Sciatic nerve (tissue), 2 donors: Measurements from ENCODE around the gene NFYC. TPM values are rescaled to one million over a fixed set of nuclear protein-coding genes. Genes with fewer than 3 reads are reported as not detected.
A peak's percentile ranks its signal among the peaks of the same experiment; 100 is the strongest.

ENCODE experiments used
- ATAC-seq: fragments of 200-7000 bp; cut with Tn5 transposase; one replicate; pipeline ENCODE4 v1.9.1; 2020; ENCODE audit warnings: mild to moderate bottlenecking, moderate library complexity
- DNase-seq: peaks from one replicate; pipeline ENCODE4 v3.0.0-alpha.2; 2020; ENCODE audit warnings: low spot score
- intact Hi-C: fragments of 100-400 bp; cut with DNase I; formaldehyde crosslinking; loops from one replicate; pipeline ENCODE4 v1.14.2; 2022
- total RNA-seq: library from RNA; stranded (reverse); fragmentation: NEBNext Ultra II Directional; extraction: Animal tissue kit (Norgen Biotek cat#: 25700); gene quantifications from one replicate; pipeline ENCODE4 v1.2.1, GENCODE V29; 2021
- donor health status: DM: no; HTN: no; CAD: no.
- donor health status: DM: no; HTN: no; CAD: no.

NFYC gene
- total RNA-seq, 1 donor from 2014 or later: 46.7 TPM

DNA sequence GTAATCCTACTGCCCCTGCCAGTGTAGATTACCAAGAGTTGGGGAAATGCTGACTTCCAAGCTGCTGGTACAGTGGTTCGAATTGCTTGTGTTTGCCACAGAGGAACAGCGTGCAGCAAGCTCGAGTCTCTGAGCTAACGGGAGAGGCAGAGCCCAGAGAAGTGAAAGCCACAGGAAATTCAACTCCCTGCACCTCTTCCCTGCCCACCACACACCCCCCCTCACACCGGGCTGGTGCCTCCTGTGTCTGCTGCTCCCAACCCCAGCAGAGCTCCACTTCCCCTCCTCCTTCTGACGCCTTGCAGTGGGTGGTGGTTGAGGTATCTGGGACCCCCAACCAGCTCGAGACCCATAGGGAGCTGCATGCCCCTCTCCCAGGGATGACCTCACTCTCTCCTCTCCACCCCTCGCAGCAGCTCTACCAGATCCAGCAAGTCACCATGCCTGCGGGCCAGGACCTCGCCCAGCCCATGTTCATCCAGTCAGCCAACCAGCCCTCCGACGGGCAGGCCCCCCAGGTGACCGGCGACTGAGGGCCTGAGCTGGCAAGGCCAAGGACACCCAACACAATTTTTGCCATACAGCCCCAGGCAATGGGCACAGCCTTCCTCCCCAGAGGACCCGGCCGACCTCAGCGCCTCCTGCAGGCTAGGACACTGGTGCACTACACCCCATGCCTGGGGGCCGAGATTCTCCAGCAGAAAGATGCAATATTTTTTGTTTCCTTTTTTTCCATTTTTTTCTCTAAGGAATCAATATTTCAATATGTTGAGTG is 79.0 kb downstream of the NFYC start:
- no peak for DNase-seq
- no peak for ATAC-seq
- intact Hi-C loops: loop anchor here (10.0 kb wide), 1 partner anchor 84 kb away; no protein-coding TSS in a partner anchor

DNA sequence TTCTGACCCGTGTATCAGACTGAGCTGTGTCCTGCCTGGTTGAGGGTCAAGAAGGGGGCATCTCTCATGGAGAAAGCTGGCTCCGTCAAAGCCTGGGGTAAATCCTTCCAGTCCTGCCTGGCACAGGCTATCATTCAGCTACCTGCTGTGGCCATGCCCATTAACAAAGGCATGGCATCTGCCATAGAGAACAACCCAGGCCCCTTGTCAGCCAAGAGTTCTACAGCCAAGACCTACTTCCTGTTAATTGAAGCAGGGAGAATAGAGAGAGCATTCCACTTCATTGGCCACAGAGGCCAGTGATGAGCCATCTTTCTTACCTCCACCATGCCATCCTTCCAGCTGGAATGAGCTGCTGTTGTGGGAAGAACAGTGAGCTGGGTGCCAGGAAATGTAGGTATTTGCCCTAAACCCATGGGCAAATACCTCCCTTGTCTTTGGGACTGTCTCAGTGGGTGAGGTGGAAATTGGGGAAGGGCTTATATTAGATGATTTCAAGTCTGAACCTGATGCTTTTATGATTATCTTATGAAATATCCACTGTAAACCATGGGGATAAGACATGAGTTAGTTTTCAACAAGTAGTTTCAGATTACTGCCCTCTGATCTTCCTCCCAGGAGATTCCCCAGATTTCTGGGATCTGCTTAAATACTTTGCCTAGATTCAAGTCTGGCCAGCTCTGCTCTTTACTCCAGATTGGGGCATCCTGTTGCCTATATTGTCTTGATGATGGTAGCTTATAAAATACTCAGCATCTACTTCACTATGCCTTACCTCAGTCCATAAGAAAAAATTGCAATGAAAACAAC is 80.8 kb downstream of the NFYC start:
- intact Hi-C loops: loop anchor here (10.0 kb wide), 1 partner anchor 82 kb away; no protein-coding TSS in a partner anchor
- no peak for ATAC-seq
- DNase-seq: no peak

GRCh38 chr1:40773748-40774265 is 82.3 kb downstream of the NFYC start:
- intact Hi-C loops: loop anchor here (10.0 kb wide), 1 partner anchor 81 kb away; no protein-coding TSS in a partner anchor
- no peak for ATAC-seq

DNA sequence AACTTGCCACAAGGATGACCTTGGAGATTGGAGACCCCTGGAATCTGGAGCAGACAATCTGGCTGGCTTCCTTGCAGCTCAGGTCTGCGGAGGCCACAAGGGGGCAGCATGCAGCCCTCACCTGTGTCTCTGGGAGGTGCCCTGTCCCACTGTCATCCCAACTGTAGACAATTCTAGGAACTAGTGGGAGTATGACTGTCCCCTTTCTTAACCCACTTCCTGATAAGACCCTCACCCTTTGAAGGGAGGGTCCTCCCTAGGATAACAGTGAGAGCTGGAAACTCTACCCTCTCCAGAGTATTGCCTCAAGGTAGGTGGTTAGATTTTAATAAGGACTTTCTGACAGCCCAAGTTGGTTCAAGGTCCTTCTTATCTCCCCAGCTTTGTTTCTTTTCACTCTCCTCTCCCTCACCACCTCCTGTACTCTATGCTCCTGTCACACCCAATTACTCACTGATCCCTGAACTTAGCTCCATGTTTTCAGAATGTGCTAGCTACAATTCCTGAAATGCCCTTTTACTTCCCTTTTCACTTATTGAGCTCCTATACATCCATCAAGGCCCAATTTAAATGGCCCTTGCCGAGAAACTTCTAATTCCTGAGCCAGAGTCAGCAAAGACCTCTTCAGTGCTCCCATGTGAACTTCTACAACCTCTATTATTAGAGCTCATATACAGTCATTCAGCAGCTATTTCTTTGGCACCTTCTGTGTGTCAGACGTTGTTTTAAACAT is 82.9 kb downstream of the NFYC start:
- intact Hi-C loops: loop anchor here (10.0 kb wide), 1 partner anchor 80 kb away; no protein-coding TSS in a partner anchor
- no peak for DNase-seq
- ATAC-seq: peak; percentile 47

More at GRCh38 chr1:40773748-40774265, 82.3 kb downstream of the NFYC start:
- no peak for DNase-seq

DNA sequence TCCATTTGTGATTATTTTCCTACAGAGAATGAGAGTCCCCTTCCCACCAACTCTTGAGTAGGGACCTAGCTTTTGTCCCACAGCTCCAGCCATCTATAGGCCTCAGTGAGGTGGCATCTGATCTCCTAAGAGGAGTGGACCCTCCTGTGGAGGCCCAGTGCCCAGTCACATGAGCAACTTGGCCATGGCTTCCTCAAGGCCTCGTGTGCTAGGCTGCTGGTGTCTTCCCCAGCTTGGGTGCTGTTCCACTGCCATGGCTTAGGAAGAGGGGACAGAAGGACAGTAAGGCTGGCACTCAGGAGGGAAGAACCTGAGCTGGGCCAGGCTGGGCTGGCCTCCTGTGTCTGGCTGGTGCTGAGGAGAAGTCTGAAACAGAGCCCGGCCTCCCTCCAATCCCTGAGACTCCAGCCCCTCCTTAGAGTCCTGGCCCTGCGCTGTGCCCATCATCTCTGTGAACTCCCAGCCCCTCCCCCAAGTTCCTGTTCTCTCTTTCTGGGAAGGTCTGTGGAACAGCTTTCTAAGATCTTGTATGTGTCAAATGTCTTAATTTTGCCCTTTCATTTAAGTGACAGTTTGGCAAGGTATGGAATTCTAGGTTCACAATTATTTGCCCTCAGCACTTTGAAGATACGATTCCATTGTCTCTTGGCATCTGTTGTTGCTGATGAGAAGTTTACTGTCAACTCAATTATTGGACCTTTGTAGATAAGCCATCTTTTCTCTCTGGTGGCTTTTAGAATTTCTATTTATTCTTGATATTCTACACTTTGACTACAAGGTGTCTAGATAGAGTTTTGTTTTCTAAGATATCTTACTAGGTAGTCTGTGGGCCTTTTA is 85.0 kb downstream of the NFYC start:
- DNase-seq: no peak
- ATAC-seq: no peak

GRCh38 chr1:40777224-40777970 is 85.9 kb downstream of the NFYC start:
- ATAC-seq (no peak), DNase-seq (no peak)
- intact Hi-C loops: loop anchor here (10.0 kb wide), 1 partner anchor 77 kb away; no protein-coding TSS in a partner anchor

More for the DNA sequence above, 85.0 kb downstream of the NFYC start:
- intact Hi-C loops: loop anchor here (10.0 kb wide), 1 partner anchor 78 kb away; no protein-coding TSS in a partner anchor

DNA sequence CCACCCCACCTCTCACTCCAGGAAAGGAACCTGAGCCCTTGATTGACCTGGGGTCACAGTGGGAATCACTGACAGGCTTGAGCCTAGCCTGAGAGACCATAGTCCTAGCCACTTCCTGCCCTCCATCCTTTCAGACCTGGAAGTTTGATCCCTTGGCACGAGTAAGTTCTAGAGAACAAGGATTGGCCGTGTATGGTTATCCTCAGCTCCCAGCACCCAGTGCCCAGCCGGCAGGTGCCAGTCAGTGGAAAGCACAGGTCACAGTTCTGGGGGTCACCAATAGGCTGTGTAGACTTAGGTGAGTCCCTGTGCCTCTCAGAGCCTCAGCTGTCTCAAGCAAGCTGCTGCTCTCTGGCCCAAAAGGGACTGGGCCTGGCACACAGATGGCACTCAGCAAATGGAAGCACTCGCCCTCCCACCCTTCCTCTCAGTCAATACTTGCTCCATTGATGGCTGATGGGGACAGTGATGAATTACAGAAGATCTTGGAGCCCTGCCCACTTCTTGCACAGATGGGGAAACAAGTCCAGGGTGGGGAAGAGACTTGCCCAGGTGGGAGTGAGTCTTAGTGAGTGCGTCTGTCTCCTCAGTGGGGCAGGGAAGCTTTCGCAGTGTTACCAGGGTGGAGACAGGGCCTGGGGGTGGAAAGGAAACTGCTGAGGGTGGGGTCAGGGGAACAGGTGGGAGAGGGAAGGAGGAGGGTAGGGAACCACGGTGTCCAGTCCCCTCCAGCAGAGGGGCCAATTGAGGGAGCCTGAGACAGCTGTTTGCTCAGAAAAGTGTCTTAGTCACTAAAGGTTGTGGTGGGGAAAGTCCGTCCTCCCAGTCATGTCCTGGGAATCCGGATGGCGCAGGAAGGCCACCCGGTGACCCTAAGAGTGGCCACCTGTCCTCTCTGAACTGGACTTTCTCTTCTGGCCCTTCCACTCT is 89.4 kb downstream of the NFYC start:
- ATAC-seq (no peak), DNase-seq (no peak)
- intact Hi-C loops: no loop called here

- DNase-seq (no peak), ATAC-seq (no peak)
- intact Hi-C loops: no loop called here
These were observed 90.1 kb downstream of the NFYC start for GRCh38 chr1:40781608-40781971.

- intact Hi-C loops: no loop called here
- DNase-seq (no peak), ATAC-seq (peak; percentile 52)
These were observed 91.0 kb downstream of the NFYC start for GRCh38 chr1:40782371-40782956.

DNA sequence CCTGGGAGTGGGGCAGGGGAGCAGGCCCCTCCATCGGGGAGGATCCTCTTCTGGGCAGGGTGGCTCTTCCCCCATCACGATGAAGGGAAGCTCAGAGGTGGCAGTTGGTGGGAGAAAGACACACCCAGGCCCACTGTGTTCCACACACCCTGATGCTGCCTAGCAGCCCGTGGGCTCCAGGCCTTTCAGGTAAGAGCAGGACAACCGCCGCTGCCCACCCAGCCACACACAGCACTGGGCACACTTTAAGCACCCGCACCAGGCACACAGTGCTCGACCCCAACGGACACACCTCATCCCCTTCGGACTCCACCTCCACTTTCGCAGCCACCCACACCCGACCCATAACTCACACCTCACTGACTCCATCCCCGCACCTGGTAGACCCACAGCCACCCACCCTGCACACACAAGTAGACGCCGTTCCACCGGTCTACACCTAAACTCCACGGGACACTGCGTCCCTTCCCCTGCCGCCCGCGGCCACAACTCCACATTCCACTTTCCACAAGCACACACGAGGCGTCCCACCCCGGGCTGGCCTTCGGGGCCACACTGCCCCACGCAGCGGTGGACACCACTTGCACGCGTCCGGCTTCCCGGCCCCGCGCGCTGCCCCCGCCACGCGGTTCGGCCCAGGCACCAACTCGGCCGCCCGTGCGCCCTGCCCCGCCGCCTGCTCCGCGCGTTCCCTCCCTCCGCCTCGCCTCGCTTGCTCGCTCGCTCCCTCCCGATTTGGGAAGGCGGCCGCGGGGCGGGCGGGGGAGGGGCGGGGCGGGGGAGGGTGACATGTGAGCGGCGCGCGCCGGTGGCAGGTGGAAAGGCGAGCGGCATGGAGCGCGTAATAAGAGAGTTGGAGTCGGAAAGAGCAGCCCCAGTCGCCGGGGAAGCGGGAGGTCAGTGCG is 91.7 kb downstream of the NFYC start, which contains the start of gene KCNQ4:
Gene KCNQ4 (plus strand): TSS at position 787 of the 905 bp plus-strand sequence. CDS start 307 bp downstream, outside the sequence.
- peak; percentile 75 for DNase-seq
- peak; percentile 70 for ATAC-seq
- intact Hi-C loops: no loop called here

- ATAC-seq: no peak
- intact Hi-C loops: no loop called here
These were observed 92.8 kb downstream of the NFYC start for GRCh38 chr1:40784141-40784770.

GRCh38 chr1:40784771-40785151 is 93.3 kb downstream of the NFYC start:
- ATAC-seq (no peak), DNase-seq (no peak)
- intact Hi-C loops: no loop called here

More at GRCh38 chr1:40784141-40784770, 92.8 kb downstream of the NFYC start:
- no peak for DNase-seq

DNA sequence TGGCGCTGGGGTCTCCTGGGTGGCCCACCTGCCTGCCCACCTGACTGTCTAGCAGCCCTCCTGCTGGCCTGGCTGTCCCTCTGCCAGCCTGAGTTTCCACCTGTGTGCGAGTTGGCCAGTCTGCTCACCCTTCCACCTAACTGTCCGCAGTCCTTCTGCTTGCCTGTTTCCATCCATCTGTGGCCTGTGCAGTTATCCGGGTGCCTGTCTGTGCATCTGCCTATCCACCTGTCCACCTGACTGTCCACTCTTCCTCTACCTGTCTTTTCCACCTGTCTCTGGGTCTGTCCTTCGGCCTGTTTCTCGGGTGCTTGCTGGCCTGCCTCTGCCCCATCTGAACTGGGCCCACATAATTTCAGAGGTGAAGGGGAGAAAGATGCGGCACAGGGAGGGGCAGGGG is 93.9 kb downstream of the NFYC start:
- DNase-seq (no peak), ATAC-seq (no peak)
- intact Hi-C loops: no loop called here

GRCh38 chr1:40786171-40786994 is 94.9 kb downstream of the NFYC start:
- ATAC-seq: no peak
- intact Hi-C loops: no loop called here

More at GRCh38 chr1:40786171-40786994, 94.9 kb downstream of the NFYC start:
- DNase-seq: no peak
